TTC549 (cell line): ENCODE results near the gene ROBO1.
"Not testable (repeated sequence)": the region's sequence is repeated elsewhere in the genome, so short reads cannot be mapped to it uniquely, and the experiment has no call there.

Experiments
- FAIRE-seq: peaks from 2 replicates; lab custom pipeline; 2012; peaks lifted over from hg19 to GRCh38; lab: Jason Lieb, UNC

The ROBO1 gene

GRCh38 chr3:78732471-78732870 lies 1035.3 kb downstream of the ROBO1 start:
- FAIRE-seq: no peak

GRCh38 chr3:78729946-78730345 lies 1037.9 kb downstream of the ROBO1 start:
- no peak for FAIRE-seq

DNA sequence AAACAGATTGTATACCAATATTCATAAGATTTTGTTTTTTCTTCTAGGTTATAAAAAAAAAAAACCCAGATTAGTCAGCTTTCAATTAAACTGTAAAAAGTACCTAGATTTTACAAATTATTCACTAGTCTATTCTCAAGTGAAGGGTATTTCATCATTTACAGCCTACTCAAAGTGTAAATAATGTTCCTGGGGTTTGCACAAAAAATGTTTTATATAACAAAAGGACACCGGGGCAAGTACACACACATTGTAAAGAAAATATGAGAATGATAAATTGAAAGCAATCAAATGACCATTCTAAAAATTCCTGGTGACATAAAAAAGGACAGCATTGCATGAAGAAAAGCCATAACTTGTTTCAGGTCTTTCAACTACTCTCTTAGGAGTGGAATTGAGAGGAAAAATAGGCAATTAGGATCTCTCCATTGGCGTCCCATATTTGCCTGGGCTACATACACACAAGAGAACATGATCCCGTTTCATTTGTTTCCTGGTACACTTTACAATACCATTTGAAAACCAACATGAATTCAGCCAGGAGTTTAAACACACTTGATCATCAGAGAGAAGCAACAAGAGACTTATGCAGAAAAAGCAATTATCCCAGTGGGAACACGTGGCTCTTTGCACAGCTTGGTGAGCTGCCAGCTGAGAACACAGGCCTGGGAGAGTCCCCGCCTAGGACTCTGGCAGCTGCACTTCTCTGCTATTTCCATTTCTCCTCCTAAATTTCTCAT lies 1039.2 kb downstream of the ROBO1 start:
- FAIRE-seq: no peak

DNA sequence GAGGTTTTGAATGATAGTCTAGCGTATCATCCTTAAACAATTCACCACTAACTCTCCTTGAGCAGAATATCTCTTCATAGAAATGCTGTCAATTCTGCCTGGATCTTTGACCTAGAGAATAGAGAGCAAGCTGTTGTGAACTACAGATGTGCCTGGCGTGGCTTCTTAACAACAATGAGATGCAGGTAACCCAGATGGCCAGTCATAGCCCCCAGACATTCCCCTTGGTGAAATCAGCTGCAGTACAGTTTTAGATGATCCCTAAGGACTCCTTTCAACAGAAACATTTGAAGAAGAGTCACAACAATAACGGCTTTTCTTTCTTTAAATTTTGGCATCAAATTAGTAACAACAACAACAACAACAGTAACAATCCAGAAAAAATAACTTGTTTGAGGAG lies 1041.3 kb downstream of the ROBO1 start:
- FAIRE-seq: no peak

DNA sequence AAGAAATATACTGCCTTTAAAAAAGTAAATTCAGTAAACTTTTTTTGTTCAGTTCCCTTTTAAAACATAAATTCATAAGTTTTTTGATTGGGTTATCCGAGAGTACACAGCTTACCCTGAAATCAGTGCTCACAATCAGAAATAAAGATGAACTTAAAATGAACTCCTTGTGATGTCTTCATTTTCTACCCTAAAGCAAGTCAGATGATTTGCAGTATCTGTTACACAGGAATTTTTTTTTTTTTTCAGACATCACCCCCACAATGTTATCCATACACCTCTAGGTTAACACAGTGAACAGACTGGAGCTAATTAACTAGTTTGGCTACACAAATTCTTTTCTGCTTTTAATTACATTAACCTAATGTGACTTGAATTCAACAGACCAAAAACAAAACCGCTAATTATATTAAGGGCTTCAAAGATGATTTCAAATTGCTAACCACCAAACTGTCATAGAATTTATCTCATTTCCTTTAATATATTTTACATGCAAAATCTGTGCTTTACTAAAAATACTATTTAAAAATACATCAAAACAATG lies 1042.0 kb downstream of the ROBO1 start:
- no peak for FAIRE-seq

- no peak for FAIRE-seq
Measured at GRCh38 chr3:78724859-78725258, 1042.9 kb downstream of the ROBO1 start.

DNA sequence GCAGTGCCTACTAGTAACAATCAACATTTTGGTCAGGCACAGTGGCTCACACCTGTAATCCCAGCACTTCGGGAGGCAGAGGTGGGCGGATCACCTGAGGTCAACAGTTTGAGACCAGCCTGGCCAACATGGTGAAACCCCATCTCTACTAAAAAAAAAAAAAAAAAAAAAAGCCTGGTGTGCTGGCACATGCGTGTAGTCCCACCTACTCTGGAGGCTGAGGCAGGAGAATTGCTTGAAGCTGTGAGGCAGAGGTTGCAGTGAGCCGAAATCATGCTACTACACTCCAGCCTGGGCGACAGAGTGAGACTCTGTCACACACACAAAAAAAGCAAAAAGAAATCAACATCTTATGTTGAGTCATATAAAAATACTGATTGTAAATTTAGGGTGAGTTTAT lies 1043.4 kb downstream of the ROBO1 start:
- FAIRE-seq: not testable (repeated sequence)

- no peak for FAIRE-seq
Measured at GRCh38 chr3:78721771-78722543, 1045.8 kb downstream of the ROBO1 start.

DNA sequence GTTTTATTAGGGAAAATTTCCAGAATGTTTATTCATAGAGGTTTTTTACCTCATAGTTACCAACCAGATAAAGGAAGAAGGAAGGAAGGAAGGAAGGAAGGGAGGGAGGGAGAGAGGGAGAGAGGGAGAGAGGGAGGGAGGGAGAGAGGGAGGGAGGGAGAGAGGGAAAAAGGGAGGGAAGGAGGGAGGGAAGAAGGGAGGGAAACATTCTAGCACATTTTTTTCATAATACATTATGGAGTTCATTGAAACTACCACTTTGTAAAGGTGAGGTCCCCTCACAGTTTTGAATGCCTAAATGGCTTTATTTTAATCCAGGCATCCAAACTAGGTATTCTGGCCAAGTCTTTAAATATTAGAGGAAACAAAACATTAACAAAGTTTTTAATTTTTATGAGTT lies 1049.1 kb downstream of the ROBO1 start:
- FAIRE-seq: no peak

DNA sequence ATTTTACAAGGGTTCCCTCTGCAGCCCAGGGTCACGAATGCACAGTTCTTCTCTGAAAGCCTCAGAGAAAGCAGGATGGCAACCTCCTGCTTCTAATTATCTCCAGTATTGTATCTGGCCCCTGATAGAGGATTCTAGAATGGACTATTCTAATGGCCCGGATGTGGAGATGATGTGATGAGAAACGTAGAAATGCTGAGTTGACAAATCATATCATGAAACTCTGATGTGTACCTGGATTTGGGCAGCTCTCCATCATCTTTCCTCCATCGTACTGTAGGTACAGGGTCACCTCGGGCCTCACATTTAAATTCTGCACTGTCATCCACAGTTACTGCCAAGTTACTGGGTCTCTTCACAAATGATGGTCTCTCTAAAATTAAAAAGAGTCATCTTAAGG lies 1050.8 kb downstream of the ROBO1 start:
- no peak for FAIRE-seq

DNA sequence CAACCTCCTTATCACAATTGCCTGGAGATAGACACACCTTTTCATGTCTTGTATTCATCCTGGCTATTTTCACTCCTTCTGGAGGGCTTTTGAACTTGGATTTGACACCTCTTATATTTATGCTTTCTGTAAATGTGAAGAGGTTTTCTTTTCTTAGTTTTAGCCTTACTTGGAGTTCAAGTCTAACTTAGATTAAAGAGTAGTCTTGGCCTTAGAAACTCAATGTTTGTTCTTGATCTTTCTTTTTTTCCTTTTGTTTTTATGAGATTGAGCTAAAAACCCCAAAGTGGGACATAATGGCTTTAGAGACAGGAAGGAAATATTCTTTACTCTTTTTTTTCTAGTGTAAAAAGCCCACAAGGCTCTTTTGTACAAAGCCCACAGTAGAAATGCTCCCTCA lies 1054.9 kb downstream of the ROBO1 start:
- FAIRE-seq: no peak

- no peak for FAIRE-seq
Measured at GRCh38 chr3:78712270-78712669, 1055.5 kb downstream of the ROBO1 start.

DNA sequence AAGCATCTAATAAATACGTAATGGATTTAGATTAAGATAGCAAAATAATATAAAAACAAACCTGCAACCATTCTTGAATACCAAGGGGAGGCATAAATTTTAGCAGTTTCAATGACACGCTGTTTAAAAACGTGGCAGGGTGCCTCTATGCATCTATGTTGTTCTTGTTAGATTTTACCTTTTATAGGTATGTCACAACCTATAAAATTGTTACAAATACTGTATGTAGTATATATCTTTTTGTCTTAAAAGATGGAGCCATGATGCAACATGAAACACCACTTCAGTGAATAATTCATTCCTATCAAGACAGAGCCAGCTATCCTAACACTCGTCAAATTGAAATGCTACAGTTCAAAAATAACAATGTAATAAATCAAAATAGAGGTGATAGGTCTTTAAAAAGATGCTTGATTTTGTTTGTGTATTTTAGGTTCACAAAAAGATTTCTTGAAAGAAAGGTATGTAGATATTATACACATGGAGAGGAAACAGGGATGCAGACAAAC lies 1059.2 kb downstream of the ROBO1 start:
- FAIRE-seq: no peak

DNA sequence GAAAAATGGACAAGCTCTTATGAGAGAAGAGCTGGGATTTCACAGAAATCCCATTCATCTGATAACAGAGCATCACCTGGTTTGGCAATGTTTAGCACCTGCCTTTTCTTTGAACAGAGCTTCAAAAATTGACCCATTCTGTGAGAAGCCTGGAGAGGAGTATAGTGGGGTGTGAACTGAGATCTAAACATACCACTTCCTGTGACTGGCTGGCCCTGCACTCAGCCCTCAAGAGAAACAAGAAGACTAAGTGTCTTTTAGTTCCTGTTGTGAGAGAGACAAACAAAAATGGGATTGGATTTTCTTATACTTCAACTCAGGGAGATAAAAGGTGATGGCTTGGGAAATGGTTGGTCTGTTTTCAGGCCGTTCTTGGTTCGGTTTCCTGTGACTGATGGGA lies 1060.2 kb downstream of the ROBO1 start:
- no peak for FAIRE-seq

- no peak for FAIRE-seq
Measured at GRCh38 chr3:78706906-78707523, 1060.8 kb downstream of the ROBO1 start.

DNA sequence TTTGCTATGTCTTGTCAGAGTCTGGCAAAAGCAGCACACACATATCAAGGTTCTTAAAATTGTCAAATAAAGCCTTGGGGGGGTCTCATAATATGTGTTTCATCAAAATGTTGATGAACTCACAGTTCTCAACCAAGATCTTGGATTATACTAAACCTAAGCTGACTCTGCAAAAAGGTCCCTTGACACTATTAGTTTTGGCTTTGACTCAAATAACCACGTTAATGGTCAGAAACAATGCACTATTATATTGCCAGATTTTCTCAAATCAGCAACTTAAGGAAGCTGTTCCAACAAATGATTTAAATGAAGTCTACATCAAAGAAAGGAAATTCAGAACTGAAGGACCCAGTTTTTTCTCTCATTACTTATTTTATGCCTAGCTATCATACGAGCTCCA lies 1063.9 kb downstream of the ROBO1 start:
- FAIRE-seq: no peak

- FAIRE-seq: no peak
Measured at GRCh38 chr3:78701537-78701936, 1066.3 kb downstream of the ROBO1 start.

GRCh38 chr3:78698431-78698830 lies 1069.4 kb downstream of the ROBO1 start:
- FAIRE-seq: no peak

DNA sequence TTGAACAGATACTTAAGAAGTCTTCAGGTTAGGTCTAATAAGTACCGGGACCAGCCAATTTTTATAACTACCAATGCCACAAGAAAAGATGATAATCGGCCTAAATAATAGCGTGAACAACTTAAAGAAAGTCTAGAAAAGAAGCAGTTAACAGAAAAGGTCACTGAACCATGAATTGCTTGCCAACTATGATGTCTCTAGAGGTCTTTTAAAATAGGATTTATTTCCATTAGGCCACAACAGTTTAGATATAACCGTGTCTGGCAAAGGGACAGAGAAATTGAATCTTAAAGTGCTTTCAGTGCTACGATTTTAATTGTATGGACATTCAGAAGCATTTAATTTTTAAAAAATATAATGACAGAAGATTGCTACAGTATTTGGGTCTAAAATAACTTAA lies 1070.4 kb downstream of the ROBO1 start:
- FAIRE-seq: no peak

- FAIRE-seq: no peak
Measured at GRCh38 chr3:78690766-78691165, 1077.0 kb downstream of the ROBO1 start.

DNA sequence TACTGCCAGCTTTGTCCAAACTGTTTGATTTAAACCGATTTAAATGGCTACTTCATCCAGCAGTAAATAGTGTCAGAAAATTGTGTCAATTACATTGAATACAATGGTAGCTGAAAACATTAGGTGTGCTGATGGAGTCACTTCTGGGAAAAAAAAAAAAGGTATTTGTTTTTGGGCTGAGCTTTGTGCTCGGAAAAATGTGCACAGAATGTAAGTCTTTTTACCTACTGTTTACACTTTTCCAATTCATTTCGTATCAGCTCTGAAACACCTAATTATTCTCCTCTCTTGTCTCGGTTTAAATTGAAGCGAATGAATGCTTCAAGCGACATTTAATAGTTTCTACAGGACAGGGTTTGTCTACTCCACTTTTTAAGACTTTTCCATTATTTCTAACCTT lies 1078.4 kb downstream of the ROBO1 start:
- FAIRE-seq: no peak

DNA sequence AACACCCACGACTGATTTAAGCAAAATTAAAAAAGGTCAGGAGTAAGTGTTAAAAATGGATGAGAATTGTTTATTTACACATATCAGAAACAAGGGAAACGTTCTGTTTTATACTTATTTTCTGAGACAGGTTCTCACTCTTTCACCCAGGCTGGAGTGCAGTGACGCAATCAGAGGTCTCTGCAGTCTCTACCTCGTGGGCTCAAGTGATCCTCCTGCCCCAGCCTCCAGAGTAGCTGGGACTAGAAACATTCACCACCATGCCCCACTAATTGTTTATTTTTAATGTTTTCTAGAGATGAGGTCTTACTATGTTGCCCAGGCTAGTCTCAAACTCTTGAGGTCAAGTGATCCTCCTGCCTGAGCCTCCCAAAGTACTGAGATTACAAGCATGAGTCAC lies 1080.3 kb downstream of the ROBO1 start:
- FAIRE-seq: no peak

- FAIRE-seq: no peak
Measured at GRCh38 chr3:78683284-78683683, 1084.5 kb downstream of the ROBO1 start.
